HT-29 (cell line): ENCODE data around the gene DOK3. TPM values are rescaled to one million over a fixed set of nuclear protein-coding genes. Genes with fewer than 3 reads are reported as not detected.
"Not testable (repeated sequence)": the region's sequence is repeated elsewhere in the genome, so short reads cannot be mapped to it uniquely, and the experiment has no call there.

Experiments used
- DNase-seq: peaks from one replicate; pipeline ENCODE4 v3.0.0-alpha.2; 2015; ENCODE audit warnings: low spot score
- total RNA-seq: library from RNA; depleted of rRNA; stranded (reverse); fragments of >200 nt; shearing (Covaris generic); gene quantifications from 2 replicates; pipeline ENCODE4 v1.2.3, GENCODE V29; 2014

The DOK3 gene
- total RNA-seq, 1 experiment from 2014 or later: 1.6 TPM

DNA sequence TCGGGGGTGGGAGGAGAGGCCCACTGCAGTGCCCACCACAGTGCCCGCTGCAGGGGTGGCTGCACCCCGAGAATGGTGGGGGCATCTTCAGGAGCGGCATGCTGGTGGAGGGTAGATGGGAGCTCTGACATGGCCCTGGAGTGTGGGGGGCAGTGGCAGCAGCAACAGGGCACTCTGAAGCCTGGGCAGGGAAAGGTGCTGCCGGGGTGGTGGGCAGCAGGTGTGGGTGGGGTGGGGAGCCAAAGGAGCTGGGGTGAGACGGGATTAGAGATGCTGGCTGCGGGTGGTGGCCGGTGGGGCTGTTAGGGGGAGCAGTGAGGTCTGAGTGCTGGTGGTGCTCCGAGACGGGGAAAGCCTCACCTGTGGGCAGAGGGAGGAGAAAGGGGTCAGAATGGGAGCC is 26.8 kb upstream of the DOK3 start:
- no peak for DNase-seq

DNA sequence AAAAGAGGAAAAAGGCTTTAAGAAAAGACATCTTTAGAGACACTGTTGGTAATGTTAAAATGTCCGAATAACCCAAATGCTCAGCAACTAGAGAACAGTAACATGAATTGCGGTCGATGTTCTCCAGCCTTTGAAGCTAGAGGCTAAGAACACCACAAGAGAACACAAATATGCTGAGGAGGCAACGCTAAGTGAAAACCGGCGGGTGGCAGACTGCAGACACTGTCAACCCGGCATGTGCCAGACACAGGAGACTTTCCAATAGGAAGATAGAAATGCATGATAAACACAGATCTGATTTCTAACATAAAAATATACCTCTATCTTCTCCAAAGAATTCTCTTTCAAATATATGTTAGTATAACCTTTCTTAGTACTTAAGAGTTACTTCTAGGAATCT is 25.5 kb upstream of the DOK3 start:
- DNase-seq: no peak

DNA sequence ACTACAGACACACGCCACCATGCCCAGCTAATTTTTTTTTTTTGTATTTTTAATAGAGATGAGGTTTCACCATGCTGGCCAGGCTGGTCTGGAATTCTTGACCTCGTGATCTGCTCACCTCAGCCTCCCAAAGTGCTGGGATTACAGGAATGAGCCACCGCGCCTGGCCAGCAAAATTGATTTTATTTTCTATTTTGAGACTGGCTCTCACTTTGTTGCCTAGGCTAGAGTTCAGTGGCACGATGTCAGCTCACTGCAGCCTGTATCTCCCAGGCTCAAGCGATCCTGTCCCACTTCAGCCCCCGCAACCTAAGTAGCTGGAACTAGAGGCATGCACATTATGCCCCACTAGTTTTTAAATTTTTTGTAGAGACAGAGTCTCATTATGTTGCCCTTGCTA is 24.8 kb upstream of the DOK3 start:
- DNase-seq: not testable (repeated sequence)

DNA sequence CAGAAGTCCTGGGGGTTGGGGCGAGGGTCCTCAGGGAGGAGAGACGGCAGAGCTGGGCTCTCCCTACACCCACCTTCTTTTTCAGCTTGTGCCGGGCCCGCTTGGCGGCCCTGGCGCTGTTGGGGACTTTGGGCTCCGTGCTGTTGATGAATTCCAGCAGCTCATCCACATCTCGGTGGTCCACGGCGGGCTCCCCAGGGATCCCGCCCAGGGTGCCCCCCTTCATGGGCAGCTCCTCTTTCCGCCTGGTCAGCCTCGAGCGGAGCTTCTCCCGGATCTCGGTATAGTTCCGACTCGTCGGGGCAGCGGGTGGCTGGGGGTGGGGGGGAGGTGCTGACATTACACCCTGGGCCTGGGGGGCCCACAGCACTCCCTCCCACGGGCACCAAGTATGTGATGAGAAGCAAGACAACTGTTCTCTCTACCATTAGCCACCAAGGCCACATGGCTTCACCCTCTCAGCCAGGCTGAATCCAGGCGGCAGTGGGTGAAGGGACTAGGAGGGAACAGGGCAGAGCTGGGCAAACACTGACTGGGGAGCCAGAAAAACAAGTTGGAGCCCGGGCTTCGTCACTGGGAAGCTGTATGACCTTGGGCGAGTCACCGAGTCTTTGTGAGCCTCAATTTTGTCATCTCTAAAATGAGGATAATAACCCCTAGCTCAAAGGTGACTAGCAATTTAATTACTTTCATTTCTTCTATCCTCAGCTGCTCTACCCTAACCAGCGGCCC is 21.7 kb upstream of the DOK3 start:
- peak; percentile 81 for DNase-seq

DNA sequence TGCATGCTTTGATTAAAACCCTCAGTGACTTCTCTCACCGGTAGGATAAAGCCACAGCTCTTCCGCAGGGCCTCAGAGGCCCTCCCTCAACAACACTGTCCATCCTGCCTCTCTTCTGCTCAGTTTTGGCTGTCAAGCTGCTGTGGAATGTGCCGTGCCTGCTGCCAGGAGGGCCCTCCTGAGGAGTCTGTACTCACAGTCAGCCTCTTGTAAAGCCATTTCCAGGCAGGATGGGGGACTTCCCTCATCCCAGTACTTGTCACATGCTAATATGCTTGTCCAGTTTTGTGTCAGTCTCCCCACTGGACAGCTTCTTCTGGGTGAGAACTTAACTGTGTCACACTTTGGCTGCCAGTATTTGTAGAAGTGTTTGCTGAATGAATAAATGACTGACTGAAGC is 21.0 kb upstream of the DOK3 start:
- no peak for DNase-seq

DNA sequence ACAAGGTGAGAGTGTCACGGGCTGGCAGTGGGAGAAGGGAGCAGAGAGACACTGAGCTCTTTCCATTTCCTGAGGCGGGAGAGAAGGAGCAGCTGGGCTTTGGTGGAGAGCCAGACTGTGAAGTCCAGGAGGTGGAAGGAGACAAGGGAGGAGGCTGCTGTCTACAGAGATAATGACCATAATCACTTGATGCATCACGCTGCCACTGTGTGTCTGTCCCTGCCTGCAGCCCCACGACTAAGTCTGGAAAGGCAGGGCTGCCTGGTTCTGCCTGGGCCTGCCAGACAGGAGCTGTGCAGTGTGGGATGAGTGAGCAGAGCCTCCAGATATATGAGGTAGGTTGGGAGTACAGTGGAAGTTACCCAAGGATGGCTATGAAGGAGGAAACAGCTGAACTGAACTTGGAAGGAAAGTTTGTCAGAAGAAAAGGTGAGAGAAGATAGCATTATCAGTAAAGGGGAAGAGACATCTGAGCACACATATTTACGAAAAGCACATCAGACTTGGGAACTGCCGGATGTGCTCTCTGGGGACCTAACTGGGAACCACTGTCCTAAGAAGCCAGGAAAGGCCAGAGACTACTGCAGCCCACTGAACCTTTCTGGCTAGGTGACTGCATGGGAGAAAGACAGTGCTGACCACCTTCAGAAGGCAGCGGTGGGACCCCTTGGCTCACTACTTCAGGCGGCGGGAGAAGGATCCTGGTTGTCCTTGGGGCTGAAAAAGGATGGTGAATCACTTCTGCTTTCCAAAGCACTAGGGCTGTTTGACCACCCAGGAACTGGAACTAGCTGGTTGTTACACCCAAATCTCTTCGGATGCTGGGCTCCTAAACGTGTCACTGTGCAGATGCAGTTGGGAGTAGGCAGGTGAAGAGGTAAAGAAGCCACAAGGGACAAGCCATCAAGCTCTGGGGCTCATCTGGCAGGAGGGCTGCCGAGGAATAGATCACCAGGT is 19.9 kb upstream of the DOK3 start:
- DNase-seq: no peak

DNA sequence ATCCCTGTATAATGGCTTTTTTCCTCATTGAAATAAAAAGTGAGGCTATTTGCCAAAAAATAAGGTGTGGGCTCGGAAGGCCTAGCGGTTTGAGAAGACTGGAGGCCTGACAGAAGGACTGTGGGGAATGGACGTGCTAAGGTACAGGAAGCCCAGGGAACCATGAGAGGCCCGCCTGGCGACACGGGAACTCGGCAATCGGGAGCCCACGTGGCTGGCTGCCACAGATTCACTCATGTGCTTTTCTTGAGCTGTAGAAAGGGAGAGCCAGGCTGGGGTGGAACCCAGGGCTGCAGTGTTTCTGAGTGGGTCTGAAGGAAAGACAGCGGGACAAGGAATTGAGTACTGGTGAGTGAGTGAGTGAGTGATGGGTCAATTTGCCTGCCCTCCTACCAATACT is 19.0 kb upstream of the DOK3 start:
- DNase-seq: no peak

DNA sequence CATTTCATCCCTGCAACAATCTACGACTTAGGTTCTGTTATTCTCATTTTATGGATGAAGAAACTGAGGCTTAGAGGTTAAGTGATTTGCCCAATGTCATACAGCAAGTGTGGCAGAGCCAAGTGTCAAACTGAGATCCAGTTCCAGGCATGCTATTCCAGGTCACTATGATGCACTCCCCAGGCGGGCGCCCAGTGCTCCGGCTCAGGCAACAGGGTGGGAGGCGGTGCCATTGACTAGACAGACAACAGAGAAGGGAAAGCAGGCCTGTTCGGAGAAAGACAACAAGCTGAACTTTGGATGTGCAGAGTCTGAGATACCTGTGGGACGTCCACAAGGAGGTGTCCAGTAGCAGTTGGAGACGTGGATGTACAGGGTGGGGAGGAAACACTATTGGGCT is 18.0 kb upstream of the DOK3 start:
- DNase-seq: no peak

DNA sequence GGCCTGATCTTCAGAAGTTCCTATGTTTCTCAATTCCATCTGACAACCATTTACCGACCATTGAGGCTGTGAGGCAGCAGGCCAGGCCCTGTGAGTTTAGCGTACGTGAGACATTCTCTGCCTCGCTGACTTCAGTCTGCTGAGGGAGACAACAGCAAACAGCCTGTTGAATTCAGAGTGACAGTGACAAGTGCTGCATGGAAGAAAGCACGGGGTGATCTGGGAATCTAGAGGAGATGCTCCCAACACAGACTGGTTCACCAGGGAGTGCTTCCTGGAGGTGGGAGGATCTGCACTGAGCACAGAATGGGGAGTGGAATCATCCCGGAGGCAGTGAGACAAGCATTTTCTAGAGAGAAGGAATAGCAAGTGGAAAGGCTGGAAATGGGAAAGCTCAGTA is 17.2 kb upstream of the DOK3 start:
- no peak for DNase-seq

DNA sequence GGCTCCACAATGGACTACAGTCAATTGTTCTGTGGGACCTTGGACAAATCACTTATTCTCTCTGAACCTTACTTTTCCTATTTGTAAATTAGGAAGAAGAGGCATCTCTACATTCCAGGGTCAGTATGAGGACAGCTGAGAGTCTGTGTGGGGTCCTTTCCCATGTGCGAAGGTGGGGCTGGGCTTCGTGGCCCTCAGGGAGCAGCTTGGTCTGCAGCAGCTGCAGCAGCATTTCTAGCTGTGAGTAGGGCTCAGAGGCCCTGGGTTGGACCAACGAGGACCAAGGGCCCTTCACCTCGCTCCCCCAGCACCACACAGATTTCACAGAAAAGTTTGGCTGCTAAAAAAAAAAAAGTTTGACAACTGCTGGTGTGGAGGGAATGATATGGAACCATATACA is 16.6 kb upstream of the DOK3 start:
- no peak for DNase-seq

DNA sequence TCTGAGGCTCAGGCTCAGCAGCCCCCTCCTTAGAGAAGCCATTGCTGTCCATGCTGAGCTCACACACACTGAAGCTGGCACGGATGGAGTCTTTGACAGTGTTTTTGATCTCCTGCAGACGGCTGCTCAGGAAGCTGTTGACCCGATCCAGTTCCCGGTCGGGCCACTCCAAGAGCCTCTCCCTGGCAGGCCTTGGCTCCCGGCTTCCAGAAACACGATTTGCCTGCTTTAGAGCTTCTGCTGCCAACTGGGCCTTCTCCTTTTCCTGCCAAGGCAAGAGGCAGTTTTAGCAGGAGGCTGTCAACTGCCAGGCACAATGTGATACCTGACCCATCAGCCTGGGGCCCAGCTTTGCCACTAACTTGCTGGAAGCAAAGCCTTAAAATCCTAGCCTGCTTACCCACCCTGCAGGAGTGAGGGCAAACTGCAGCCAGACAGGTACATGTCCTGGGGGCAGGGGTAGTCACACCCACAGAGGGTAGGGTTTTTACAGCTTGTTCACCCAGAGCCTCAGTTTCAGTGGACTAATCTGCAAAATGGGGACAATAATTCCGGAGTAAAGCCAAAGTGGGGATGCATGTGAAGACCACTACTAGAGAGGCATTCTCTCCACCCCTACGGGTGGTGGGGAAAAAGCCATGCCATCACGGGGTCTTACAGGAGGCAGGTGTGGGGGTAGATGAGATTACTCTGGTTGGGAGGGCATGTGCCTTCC is 15.5 kb upstream of the DOK3 start:
- no peak for DNase-seq

DNA sequence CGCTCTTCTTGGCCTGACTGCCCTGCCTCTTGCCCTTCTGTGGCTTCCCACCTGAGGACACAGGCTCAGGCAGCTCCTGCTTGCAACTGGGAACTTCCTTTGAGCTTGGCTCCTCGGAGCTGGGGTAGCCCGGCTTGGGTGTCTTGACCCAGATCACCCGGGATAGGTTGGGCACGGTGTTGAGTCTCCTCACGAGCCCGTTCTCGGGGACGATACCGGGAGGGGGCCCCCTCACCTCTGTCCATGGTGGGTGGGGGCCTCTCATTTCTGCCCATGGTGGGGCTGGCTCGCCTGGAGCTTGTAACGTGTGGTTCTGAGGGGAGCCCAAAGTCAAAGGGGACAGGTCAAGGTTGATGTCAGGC is 14.9 kb upstream of the DOK3 start:
- DNase-seq: no peak

DNA sequence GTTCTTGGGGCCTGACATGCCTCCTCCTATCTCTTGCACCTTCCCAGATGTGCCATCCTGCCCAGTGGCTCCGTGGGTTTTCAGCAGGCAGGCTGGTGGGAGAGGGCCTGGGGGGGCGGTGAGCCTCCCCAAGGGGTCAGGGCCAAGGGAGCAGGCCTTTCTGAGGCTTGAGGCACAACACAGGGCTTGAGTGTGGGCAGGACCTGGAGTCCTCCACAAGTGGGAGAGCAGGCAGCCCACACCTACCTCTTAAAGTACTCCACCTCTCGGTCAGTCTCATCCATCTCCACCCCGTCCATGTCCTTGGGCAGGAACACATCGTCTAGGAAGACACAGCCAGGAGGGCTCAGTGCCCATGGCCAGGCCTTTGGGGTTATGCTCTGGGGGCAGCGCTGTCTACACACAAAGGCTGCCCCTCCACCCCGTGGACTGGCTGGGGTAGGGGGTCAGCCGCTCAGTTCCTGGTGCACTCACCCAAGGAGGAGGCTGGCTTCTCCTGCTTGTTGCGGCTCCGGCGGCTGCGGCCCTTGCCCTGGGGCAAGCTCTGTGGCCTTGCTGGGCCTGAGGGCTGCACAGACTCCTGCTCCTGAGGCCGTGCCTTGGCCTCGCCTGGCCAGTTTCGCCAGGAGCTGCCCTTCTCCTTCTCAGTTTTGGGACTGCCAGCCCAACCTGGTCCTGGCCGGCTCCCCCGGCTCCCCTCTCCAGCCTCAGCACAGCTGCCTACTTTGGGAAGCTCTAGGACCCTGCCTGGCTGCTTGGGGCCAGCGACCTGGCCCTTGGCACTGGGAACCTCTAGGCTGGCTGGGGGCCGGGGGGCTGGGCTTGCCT is 14.3 kb upstream of the DOK3 start:
- no peak for DNase-seq

DNA sequence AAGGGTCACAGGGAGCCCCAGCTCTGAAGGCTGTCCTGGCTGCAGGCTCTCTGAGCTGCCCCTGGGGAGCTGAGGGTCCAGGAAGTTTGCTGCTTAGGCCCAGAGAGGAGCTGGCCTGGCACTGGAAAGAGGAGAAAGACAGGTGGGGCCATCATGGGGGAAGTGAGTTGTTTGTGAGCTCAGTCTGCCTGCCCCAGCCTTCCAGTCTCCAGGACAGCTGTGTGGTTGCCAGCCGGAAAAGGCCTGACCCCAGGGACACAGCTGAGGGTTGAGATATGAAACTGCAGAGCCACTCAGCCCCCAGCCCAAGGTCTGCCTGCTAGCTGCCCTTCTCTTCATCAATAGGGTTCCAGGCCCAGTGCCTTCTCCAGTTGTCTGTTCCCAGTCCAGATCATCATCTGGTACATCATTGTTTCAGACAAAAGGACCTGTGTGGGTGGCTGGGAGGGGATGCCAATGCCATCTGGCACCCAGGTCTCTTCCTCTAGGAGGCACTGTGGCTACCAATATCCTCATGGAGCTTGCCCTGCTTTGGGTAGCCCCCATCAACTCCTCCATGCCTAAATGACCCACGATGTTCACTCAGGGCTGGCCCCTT is 11.4 kb upstream of the DOK3 start:
- no peak for DNase-seq

DNA sequence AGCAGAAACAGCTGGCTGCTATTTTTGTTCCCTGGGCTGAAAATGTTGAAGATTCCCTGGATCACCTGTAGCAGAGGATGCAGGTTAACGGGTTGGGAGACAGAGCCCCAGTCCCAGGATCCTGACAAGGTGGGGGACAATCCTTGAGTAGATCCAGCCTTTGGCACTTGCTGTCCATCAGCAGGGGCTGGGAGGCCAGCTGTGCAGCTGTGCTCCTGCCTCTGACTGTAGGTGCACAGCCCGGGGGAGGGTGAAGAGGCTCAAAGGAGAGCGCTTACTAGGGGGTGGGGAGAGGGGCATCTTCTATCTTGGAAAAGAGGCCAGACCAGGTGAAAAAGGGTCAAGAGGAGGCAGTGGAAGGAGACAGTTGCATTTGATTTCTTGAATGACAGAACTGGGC is 10.6 kb upstream of the DOK3 start:
- no peak for DNase-seq

DNA sequence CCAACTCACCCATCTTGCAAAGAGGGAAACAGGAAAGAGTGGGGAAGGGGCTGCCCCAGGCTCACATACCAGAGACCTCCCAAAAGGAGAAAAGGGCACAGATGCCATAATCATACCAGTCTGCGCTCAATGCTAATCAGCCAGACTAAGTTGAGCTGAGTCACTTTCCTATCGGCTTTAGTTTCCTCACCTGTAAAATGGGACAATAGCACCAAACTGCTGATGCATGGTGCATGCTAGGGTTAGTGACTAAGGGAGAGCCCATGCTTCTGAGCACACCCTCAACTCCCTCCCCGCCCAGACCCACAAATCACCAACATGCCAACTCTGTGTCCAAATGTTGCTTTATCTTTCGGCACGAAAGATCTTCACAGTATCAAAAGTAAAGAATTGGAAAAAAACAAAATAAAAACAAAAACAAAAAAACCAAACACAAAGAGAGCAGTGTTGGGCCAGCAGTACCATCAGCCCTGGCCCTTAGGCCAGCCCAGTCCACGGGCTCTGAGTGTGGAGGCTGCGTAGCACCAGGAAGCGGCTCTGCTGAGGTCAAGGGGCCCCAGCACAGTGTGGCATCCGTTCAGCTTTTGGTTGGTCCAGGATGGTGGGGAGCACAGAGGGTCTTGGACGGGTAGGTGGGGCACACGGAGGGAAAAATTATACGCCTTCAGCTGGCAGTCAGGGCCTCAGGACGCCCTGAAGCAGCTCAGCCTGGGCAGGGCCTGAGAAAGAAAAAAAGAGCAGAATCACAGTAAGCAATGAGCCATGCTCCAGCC is 10.0 kb upstream of the DOK3 start:
- no peak for DNase-seq

DNA sequence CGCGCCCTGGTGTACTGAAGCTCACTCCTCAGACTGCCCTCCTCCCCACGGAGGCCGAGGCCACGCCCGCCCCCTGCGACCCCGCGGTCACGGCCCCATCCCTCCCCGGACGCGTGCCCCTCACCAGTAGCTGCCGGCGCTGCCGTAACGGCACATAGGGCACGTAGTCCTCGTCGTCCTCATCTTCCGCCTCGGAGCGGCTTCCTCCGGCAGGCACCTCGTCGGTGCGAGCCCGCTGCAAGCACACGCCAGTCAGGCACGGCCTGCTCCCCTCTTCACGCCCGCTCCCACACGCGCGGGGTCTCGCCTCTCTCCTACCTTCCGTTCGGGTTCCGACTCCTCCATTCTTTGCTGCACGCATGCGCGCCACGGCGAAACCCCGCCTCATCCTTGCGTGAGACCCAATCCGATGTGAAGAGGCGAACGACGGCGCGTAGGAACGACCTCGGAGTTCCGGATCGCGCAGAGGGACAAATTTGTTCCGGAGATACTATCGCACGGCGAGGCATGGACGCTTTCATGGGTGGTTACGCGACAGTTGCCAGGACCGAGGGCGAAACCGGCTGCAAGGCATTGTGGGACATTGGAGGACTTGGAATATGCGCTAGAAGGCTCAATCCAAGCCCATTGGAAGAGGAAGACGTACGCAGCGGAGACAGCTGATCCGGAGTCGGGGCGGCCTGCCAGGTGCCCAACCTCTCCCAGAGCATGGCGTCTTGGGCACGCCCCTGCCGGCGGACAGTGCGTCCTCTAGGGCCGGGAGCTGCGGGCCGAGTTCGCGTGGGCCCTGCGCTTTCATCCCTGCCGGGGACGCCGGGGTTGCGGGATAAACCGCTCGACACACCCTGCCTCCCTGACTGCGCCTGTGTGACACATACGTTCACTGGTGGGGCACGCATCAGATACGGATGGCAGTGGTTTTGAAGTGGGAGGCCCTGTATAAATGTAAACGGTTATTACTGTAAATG is 7.3 kb upstream of the DOK3 start, which contains the start of gene DDX41:
Gene DDX41, minus strand, starts transcription at position 361 of the 968 bp plus-strand sequence. Its CDS starts 16 bp downstream, at position 345.
- peak; percentile 98 for DNase-seq

DNA sequence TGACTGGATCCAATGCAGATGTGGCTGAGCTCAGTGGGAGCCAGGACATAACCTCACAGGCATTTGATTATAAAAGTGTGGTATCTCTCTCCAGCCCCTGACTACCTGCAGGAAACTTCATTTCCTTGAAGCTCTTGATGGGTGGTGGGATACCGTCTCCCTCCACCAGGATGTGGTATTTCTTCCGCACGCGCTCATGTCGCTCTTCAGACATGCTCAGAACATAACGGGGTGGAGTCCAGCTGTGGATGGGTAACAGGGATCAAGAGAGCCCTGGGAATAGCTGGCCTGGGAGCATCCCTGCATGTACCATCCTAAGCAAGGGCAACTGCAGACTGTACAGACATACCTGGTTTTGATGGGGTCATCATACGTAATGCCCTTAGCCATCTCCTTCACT is 6.0 kb upstream of the DOK3 start:
- no peak for DNase-seq

DNA sequence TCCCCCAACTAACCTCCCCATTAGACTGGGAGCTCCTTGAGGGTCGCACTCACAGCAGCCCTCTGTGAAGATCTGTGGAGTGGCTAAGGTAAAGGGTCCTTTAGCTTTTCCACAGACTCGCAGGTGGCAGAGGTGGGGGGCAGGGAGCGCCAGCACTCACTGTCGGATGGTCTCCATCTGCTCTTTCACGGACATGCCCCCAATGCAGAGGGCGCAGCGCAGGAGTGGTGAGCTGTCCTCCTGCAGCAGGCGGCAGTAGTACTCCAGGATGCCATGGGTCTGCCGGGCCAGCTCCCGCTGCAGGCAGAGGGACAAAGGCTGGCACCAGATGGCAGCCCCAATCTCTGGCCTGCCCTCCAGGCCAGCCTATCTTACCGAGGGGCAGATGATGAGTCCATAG is 4.9 kb upstream of the DOK3 start:
- DNase-seq: no peak
